Stimulated activated CD8-positive, alpha-beta memory T cell treated with anti-CD3 and anti-CD28 coated beads, Interleukin-7, amount 100 ng/mL, for 48 hours (primary cell): ENCODE data around the gene CAMSAP3.
"Not testable (repeated sequence)": the region's sequence is repeated elsewhere in the genome, so short reads cannot be mapped to it uniquely, and the experiment has no call there.

Experiments
- DNase-seq, 2 donors: peaks; one replicate each; pipeline ENCODE4 v3.0.0-alpha.2; 2020; ENCODE audit warnings: low read depth in 1 of 2; ENCODE audit errors: extremely low read depth in 1 of 2

CAMSAP3 gene

GRCh38 chr19:7631577-7631976, 35.9 kb downstream of the CAMSAP3 start:
- DNase-seq, result no peak

DNA sequence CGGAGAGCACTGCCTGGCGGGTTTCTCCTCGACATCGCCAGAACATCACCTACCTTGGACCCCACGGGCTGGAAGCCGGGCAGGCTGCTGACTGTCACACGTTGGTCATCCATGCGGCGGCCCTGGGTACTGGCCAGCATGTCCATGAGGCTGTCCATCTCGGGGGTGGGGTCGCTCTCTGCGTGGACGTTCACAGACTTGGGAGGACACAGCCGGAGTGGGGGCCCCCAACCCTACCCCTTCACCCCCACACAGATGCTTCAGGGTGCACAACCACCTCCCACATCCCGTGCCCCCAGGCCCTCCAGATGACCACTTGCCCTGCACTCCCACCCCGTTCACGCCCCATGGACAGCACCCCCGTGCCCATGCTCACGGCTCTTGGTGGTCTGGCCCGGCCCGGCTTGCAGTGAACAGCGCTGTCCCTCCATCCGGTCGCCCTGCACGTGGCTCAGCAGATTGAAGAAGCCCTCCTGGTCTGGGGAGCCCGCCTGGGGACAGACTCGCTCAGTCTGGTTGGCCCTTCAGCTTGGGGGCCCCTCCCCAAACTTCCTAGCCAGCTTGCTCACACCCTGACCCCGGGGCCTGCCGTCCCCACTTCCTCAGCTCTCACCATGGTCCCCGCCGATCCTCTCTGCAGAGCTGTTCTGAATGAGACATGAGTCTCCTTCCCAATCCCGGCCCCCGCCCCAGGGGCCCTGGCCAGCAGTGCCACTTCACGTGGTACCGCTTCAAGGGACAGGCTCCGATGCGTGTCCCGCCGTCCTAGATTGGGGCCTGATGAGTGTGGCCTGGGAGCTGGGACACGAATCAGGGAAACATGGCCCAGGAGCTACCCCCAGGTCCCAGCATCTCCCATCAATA, 36.9 kb downstream of the CAMSAP3 start:
- DNase-seq, result no peak

- DNase-seq, result no peak
Measured at GRCh38 chr19:7633698-7634097, 38.0 kb downstream of the CAMSAP3 start, which contains the start of gene PCP2. TSS of gene PCP2 (minus strand) at chr19:7633719. CDS start at chr19:7633457, 262 bp downstream.

DNA sequence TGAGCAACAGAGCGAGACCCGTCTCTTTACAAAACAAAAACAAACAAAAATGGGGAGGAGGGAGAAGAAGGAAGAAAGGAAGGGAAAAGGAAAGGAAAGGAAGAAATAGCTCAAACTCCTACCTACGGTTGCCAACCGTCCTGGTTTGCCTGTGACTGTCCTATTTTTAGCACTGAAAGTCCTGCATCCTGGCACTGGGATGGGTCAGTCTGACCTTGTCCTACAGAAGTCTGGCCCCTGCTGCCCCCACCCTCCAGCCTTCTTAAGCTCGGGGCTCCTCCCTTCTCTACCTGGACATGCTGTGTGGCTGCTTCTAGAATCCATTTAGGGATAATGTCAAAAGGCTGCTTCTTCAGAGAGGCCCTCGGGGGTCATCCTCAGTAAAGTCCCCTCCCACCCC, 40.0 kb downstream of the CAMSAP3 start:
- no peak for DNase-seq

GRCh38 chr19:7636317-7636690, 40.6 kb downstream of the CAMSAP3 start:
- DNase-seq, result no peak

DNA sequence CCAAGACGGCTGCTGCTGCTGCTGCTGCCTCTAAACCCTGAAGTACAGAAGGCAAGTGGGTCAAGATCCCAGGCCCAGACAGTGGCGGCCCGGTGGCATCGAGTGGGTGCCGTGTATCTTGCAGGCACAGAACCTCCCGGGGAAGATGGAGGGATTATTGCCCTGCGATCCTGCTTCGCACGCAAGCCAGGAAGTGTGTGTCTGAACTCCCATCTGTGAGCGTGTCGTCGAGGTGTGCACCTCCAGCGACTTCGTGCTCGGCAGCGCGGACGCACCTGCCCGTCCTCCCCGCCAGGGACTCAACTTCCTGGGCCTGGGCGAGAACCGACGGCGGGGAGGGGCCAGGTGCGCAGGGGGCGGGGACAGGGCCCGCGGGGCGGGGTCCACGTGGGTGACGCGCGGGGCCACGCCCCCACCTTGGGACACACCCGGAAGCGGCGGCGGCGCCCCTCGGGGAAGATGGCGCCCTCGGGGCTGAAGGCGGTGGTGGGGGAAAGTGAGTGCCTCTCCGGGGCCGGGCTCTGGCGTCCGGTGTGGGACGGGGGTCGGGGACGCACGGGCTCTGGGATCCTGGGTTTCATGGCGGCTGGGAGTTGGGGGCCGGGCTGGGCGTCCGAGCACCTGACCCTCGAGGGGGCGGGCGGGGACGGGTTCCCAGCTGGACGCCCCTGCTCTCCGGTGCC, 41.2 kb downstream of the CAMSAP3 start, which contains the start of gene STXBP2:
TSS of gene STXBP2 (plus strand) at position 420 of the 683 bp plus-strand sequence. CDS start at position 460, 40 bp downstream.
- peak; percentile 73 to 79 for DNase-seq

- DNase-seq, result no peak
Measured at GRCh38 chr19:7637374-7638256, 42.0 kb downstream of the CAMSAP3 start.

DNA sequence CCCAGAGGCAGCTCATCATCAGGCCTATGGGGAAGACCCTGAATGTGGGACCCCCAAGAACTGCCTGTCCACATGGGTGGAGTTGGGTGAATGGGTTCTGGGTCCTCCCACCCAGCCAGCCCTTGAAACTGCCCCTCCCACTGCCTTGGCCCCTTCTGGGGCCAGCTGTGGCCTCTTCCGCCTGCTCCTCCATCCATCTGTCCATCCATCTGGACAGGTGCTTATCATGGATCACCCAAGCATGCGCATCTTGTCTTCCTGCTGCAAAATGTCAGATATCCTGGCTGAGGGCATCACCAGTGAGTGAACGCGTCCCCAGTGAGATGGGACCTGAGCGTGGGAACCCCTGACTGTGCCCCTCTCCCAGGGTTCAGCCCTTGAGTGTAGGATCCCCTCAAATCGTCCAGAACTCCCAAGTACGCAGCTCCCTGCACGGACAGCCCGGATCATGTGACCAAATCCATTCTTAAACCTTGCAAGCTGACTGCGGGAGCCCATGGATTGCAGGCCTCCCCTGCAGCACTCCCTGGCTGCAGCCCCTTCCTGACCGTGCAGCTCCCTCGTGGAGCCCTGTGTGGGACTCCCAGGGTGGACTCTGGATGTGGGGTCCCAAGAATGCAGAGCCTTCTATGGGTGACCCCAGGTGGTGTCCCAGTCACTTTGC, 43.3 kb downstream of the CAMSAP3 start:
- no peak for DNase-seq

DNA sequence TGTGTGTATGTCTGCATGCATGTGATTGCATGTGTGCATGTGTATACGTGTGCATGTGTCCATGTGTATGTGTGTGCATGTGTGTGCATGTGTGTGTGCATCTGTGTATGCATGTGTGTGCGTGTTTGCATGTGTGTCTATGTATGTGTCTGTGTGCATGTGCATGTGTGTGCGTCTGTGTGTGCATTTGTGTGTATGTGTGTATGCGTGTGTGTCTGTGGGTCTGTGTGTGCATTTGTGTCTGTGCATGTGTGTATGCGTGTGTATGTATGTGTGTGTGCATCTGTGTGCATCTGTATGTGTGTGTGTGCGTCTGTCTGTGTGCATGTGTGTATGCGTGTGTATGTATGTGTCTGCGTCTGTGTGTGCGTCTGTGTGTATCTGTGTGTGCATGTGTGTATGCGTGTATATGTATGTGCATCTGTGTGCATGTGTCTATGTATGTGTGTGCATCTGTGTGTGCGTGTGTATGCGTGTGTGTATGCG, 44.2 kb downstream of the CAMSAP3 start:
- no peak for DNase-seq

DNA sequence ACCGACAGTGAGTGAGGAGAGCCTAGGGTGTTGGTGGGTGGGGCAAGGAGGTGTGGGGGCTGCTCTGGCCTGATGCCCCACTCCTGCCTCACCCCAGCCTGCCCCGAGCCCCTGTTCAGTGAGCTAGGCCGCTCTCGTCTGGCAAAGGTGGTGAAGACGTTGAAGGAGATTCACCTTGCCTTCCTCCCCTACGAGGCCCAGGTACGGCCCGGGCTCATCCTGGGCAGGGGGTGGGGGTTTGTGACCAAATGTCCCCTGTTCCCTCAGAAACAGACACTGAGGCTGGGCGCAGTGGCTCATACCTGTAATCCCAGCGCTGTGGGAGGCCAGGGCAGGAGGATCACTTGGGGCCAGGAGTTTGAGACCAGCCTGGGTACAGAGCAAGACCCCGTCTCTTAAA, 45.1 kb downstream of the CAMSAP3 start:
- DNase-seq, result no peak

- no peak for DNase-seq
Measured at GRCh38 chr19:7641290-7642276, 45.9 kb downstream of the CAMSAP3 start.

DNA sequence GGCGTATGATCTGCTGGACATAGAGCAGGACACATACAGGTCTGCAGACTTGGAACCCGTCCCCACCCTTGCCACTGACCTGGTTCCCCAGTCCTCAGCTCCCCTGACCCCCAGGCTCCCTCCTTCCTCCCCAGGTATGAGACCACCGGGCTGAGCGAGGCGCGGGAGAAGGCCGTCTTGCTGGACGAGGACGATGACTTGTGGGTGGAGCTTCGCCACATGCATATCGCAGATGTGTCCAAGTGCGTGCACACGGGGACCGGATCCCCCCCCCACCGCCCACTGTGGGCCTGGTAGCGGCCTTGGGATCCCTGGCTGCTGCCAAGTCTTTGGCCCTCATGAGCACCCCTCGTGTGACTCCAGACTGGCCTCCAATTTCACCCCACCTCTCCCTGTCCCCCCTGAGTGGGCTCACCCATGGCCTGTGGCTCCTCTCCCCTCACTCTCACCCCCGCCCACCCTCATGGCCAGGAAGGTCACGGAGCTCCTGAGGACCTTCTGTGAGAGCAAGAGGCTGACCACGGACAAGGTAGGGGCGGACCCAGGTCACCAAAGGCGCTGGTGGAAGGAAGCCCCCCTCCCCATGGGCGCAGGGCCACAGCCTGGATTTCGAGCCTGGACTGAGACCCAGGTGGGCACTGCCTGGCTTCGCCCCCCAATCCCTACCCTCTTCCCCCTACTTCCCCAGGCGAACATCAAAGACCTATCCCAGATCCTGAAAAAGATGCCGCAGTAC, 46.8 kb downstream of the CAMSAP3 start:
- no peak for DNase-seq

GRCh38 chr19:7643031-7643415, 47.4 kb downstream of the CAMSAP3 start:
- no peak for DNase-seq

GRCh38 chr19:7643629-7644549, 48.2 kb downstream of the CAMSAP3 start:
- DNase-seq, result not testable (repeated sequence)

- no peak for DNase-seq
Measured at GRCh38 chr19:7644550-7644877, 48.9 kb downstream of the CAMSAP3 start.

- no peak for DNase-seq
Measured at GRCh38 chr19:7645163-7645562, 49.5 kb downstream of the CAMSAP3 start.

GRCh38 chr19:7645656-7646425, 50.2 kb downstream of the CAMSAP3 start:
- DNase-seq, result no peak
